Choroid plexus epithelial cell (primary cell): Measurements from ENCODE around the gene RIN3.

Experiments
- DNase-seq: peaks from one replicate; pipeline ENCODE4 v3.0.0-alpha.2; 2010; ENCODE audit warnings: low read depth
- H3K4me3 ChIP-seq: 2 replicates; pipeline ENCODE4 v1.5.1; 2011; ENCODE audit warnings: low read depth, mild to moderate bottlenecking, control low read depth, low read length, moderate library complexity
- CTCF ChIP-seq: conservative IDR thresholded peaks from 2 replicates; pipeline ENCODE4 v1.5.1; 2011; ENCODE audit warnings: low read depth, mild to moderate bottlenecking, control low read depth, inconsistent platforms, low read length, moderate library complexity

RIN3 gene

GRCh38 chr14:92549859-92550230, 36.3 kb downstream of the RIN3 start:
- no peak for DNase-seq
- no peak for TF ChIP-seq CTCF
- no peak overlapping the region for H3K4me3 ChIP-seq

- DNase-seq: no peak
- no peak overlapping the region for H3K4me3 ChIP-seq
- TF ChIP-seq CTCF: no peak
Measured at GRCh38 chr14:92551044-92551841, 37.7 kb downstream of the RIN3 start.

GRCh38 chr14:92552066-92552465, 38.5 kb downstream of the RIN3 start:
- H3K4me3 ChIP-seq: no peak overlapping the region
- DNase-seq: no peak
- TF ChIP-seq CTCF: no peak

- DNase-seq: peak; percentile 71
- no peak overlapping the region for H3K4me3 ChIP-seq
- TF ChIP-seq CTCF: peak; percentile 43
Measured at GRCh38 chr14:92553438-92553837, 39.9 kb downstream of the RIN3 start.

GRCh38 chr14:92555465-92556111, 42.0 kb downstream of the RIN3 start:
- H3K4me3 ChIP-seq: no peak overlapping the region
- no peak for DNase-seq
- no peak for TF ChIP-seq CTCF

GRCh38 chr14:92556255-92556741, 42.7 kb downstream of the RIN3 start:
- no peak for TF ChIP-seq CTCF
- no peak overlapping the region for H3K4me3 ChIP-seq
- DNase-seq: peak; percentile 32
